ENCODE results near the gene ZBTB8A.
A peak's percentile ranks its signal among the peaks of the same experiment; 100 is the strongest.
"Not testable (repeated sequence)": the region's sequence is repeated elsewhere in the genome, so short reads cannot be mapped to it uniquely, and the experiment has no call there.

ZBTB8A gene

GRCh38 chr1:32539584-32540571, 651 bp downstream of the ZBTB8A start:
- DNase-seq (ENCODE audit: low spot score) = peak; percentile 70

DNA sequence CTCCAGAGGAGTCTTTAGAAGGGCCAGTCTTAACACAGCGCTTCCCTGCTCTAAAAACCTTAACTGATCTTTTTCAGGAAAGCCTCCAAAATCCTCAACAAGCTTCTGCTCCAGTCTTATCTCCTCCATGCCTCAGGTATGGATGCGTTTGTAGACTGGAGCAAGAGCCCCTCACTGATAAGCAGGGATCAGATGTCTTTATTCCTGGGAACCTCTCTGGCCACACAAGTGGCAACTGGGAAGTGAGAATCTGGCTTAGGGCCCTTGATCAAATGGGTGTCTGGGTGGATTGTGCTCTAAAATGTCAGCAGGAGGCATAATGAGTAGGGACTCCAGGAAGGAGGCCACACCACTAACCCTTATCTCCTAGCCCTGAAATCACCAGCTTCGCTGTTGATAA, 1.4 kb downstream of the ZBTB8A start:
- no peak for DNase-seq (ENCODE audit: low spot score)

DNA sequence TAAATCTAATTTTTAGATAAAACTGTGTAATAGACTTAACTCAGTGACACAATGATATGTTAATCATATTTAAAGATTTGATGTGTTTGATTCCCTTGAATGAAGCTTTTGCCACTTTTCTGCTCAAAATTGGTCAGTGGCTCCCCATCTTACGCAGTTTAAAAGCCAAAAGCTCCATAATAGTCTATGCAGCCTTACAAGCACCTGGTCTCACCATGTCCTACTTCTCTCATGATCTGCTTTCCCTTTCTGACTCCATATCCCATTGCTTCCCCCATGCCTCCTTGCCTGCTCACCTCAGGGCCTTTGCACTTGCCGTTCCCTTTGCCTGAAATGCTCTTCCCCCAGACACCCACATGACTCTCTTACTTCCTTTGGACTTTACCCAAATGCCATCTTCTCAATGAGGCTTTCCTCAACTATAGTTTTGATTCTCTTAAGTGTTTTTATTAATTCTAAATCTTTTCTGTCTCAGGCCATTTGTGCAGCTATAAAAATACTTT, 1.9 kb downstream of the ZBTB8A start:
- no peak for DNase-seq (ENCODE audit: low spot score)

- no peak for DNase-seq (ENCODE audit: low spot score)
Measured at GRCh38 chr1:32546611-32547010, 7.4 kb downstream of the ZBTB8A start.

DNA sequence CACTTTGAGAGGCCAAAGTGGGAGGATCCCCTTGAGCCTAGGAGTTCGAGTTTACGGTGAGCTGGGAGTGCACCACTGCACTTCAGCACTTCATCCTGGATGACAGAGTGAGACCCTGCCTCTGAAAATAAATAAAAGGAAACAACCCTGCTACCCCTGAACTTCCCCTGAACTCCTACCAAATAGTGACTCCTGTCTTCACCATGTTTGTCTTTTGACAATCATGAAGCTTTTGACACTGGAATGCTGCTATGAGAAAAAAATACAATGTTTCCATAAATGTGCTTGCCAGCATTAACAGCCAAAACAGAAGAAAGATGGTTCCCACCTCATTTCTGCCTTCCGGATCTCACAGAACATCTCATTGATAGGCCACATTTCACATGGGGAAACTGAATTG, 10.4 kb downstream of the ZBTB8A start:
- DNase-seq (ENCODE audit: low spot score) = no peak

DNA sequence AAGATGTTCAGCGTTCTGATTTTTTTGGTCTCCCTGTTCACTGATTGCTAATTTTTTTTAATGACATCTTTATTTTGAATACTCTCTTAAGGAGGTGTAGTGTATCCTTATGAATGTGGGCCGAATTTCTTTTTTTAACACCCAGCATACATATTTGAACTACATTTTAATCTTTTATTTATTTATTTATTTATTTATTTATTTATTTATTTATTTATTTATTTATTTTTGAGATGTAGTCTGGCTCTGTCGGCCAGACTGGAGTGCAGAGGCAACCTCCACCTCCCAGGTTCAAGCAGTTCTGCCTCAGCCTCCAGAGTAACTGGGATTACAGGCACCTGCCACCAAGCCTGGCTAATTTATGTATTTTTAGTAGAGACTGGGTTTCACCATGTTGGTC, 15.1 kb downstream of the ZBTB8A start:
- DNase-seq (ENCODE audit: low spot score) = no peak

DNA sequence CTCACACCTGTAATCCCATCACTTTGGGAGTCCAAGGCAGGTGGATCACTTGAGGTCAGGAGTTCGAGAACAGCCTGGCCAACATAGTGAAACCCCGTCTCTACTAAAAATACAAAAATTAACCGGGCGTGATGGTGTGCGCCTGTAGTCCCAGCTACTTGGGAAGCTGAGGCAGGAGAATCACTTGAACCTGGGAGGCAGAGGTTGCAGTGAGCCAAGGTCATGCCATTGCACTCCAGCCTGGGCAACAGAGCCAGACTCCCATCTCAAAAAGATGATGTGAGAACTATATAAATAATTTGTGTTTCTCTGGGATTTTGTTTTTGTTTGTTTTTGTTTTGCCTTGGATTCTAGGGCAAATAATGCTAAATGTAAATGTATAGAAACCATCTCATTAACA, 17.8 kb downstream of the ZBTB8A start:
- DNase-seq (ENCODE audit: low spot score) = not testable (repeated sequence)

DNA sequence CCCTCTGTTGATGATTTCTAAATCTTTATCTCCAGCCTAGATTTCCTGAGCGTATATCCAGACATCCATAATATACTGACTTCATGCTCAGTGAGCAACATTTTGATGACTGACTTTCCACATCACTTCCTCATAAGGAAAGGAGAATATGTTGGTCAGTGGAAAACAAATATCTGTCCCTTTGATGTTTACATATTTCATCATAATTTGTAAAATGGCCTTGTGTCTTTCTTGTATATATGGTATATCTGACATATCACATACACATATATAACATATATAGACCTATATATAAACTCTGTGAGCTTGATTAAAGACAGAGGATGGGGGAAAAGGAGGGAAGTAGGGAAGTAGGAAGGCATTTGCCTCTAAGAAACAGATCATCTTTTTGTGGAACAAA, 18.6 kb downstream of the ZBTB8A start:
- DNase-seq (ENCODE audit: low spot score) = no peak

GRCh38 chr1:32568929-32569328, 29.7 kb downstream of the ZBTB8A start:
- no peak for DNase-seq (ENCODE audit: low spot score)

DNA sequence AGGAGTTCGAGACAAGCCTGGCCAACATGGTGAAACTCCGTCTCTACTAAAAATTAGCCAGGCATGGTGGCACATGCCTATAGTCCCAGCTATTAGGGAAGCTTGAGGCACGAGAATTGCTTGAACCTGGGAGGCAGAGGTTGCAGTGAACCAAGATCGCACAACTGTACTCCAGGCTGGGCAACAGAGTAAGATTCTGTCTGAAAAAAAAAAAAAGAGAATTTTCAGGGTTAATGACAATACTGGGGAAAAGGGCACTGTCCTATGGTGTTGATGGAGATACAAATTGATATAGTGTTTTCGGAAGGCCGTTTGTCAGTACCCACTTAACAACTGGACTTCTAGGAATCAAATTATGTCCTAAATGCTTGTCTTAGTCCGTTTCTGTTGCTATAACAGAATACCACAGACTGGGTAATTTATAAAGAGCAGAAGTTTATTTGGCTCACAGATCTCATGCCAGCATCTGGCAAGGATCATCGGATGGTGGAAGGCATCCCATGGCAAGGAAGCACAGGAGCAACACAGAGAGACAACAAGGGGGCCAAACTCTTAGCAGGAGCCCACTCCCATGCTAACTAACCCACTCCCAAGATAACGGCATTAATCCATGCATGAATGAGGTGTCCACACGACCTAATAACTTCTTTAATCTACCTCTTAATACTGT, 41.3 kb downstream of the ZBTB8A start:
- no peak for DNase-seq (ENCODE audit: low spot score)

DNA sequence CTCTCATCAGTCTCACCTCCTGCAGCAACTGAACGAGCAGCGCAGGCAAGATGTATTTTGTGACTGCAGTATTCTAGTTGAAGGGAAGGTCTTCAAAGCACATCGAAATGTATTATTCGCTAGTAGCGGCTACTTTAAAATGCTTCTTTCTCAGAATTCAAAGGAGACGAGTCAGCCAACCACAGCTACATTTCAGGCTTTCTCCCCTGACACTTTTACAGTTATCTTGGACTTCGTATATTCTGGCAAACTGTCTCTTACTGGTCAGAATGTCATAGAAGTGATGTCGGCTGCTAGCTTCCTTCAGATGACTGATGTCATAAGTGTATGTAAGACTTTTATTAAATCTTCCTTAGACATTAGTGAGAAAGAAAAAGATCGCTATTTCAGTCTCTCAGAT, 53.7 kb downstream of the ZBTB8A start:
- DNase-seq (ENCODE audit: low spot score) = peak; percentile 12

GRCh38 chr1:32600034-32600433, 60.8 kb downstream of the ZBTB8A start:
- DNase-seq (ENCODE audit: low spot score) = no peak

GRCh38 chr1:32605711-32606424, 66.6 kb downstream of the ZBTB8A start:
- DNase-seq (ENCODE audit: low spot score) = no peak

GRCh38 chr1:32606565-32607371, 67.5 kb downstream of the ZBTB8A start:
- DNase-seq (ENCODE audit: low spot score) = no peak

GRCh38 chr1:32609180-32609579, 70.0 kb downstream of the ZBTB8A start:
- no peak for DNase-seq (ENCODE audit: low spot score)

GRCh38 chr1:32611859-32612188, 72.6 kb downstream of the ZBTB8A start:
- DNase-seq (ENCODE audit: low spot score) = no peak

GRCh38 chr1:32612189-32612881, 73.1 kb downstream of the ZBTB8A start:
- DNase-seq (ENCODE audit: low spot score) = peak; percentile 91

DNA sequence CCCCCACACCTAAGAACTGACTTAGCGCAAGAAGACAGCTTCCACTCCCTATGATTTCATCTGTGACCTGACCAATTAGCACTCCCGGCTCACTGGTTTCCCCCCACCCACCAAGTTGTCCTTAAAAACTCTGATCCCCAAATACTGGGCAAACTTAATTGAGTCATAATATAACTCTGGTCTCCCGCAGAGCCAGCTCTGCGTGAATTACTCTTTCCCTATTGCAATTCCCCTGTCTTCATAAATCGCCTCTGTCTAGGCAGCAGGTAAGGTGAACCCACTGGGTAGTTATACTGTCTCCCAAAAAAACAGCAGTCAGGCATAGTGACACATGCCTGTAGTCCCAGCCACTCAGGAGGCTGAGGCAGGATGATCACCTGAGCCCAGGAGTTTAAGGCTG, 74.2 kb downstream of the ZBTB8A start:
- DNase-seq (ENCODE audit: low spot score) = no peak

- no peak for DNase-seq (ENCODE audit: low spot score)
Measured at GRCh38 chr1:32618673-32619221, 79.5 kb downstream of the ZBTB8A start.

GRCh38 chr1:32619701-32620485, 80.7 kb downstream of the ZBTB8A start:
- no peak for DNase-seq (ENCODE audit: low spot score)
